IMR-90 (cell line): ENCODE results near the gene TBCD.

Experiments used
- CHD1 ChIP-seq: IDR thresholded peaks from 2 replicates; pipeline ENCODE4 v1.6.1; 2012; ENCODE audit warnings: low read depth, low read length, improper control_type of control experiment
- FOS ChIP-seq: fragments of 150-350 bp; IDR thresholded peaks from 2 replicates; pipeline ENCODE4 v1.6.1; 2016; ENCODE audit warnings: low read depth, low read length
- MXI1 ChIP-seq: IDR thresholded peaks from 2 replicates; pipeline ENCODE4 v1.6.1; 2012; ENCODE audit warnings: low read depth, mild to moderate bottlenecking, low read length, moderate library complexity, borderline replicate concordance
- POLR2A ChIP-seq: IDR thresholded peaks from 2 replicates; pipeline ENCODE4 v1.6.1; 2012; ENCODE audit warnings: mild to moderate bottlenecking, low read depth, low read length
- RAD21 ChIP-seq: IDR thresholded peaks from 2 replicates; pipeline ENCODE4 v1.6.1; 2012; ENCODE audit warnings: low read length, improper control_type of control experiment
- RFX5 ChIP-seq: IDR thresholded peaks from 2 replicates; pipeline ENCODE4 v1.8.0; 2012; ENCODE audit warnings: low read depth, mild to moderate bottlenecking, low read length, moderate library complexity
- SMC3 ChIP-seq: fragments of 150-350 bp; IDR thresholded peaks from 2 replicates; pipeline ENCODE4 v1.6.1; 2016; ENCODE audit warnings: low read depth, mild to moderate bottlenecking, antibody characterized with exemption, low read length, moderate library complexity
- TF ChIP-seq, protein P1 (sequence below): conservative IDR thresholded peaks from 2 replicates; pipeline ENCODE4 v1.5.1; 2012; ENCODE audit warnings: mild to moderate bottlenecking, low read depth, low read length, improper control_type of control experiment
- TF ChIP-seq, protein P2 (sequence below): fragments of 150-350 bp; IDR thresholded peaks from 2 replicates; pipeline ENCODE4 v1.6.1; 2016; ENCODE audit warnings: low read depth, mild to moderate bottlenecking, low read length, moderate library complexity, borderline replicate concordance

DNA sequence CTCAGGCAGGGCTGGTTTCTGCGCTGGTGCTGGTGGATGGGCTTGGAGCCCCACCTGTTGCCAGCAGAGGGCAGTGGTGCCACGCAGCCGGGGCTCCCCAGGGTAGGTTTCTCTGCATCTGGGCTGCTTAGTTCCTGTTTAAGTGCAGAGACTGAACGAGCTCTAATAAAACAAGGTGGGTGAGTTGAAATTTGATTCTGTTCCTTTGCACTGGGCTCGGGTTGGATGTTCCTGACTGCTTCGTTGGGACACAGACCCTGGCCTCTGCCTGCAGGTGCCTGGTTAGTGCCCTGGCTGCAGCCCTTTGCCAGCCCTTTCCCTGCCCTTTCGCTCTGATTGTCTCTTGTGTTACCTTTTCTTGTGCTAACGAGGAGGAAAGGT, 30.0 kb downstream of the TBCD start:
- TF ChIP-seq SMC3 (peak; percentile 98), POLR2A (peak; percentile 56; the same call in 1 of the 2 replicates), MXI1 (no peak), RAD21 (peak; percentile 99), FOS (no peak), CHD1 (no peak; the same call in 1 of the 2 replicates), RFX5 (no peak)
- TF ChIP-seq, protein P1, sequence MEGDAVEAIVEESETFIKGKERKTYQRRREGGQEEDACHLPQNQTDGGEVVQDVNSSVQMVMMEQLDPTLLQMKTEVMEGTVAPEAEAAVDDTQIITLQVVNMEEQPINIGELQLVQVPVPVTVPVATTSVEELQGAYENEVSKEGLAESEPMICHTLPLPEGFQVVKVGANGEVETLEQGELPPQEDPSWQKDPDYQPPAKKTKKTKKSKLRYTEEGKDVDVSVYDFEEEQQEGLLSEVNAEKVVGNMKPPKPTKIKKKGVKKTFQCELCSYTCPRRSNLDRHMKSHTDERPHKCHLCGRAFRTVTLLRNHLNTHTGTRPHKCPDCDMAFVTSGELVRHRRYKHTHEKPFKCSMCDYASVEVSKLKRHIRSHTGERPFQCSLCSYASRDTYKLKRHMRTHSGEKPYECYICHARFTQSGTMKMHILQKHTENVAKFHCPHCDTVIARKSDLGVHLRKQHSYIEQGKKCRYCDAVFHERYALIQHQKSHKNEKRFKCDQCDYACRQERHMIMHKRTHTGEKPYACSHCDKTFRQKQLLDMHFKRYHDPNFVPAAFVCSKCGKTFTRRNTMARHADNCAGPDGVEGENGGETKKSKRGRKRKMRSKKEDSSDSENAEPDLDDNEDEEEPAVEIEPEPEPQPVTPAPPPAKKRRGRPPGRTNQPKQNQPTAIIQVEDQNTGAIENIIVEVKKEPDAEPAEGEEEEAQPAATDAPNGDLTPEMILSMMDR: peak; percentile 98
- TF ChIP-seq, protein P2, sequence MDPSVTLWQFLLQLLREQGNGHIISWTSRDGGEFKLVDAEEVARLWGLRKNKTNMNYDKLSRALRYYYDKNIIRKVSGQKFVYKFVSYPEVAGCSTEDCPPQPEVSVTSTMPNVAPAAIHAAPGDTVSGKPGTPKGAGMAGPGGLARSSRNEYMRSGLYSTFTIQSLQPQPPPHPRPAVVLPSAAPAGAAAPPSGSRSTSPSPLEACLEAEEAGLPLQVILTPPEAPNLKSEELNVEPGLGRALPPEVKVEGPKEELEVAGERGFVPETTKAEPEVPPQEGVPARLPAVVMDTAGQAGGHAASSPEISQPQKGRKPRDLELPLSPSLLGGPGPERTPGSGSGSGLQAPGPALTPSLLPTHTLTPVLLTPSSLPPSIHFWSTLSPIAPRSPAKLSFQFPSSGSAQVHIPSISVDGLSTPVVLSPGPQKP: no peak
